ENCODE results near the gene DLEC1. TPM values are rescaled to one million over a fixed set of nuclear protein-coding genes. Genes with fewer than 3 reads are reported as not detected.

DLEC1 gene
- polyA plus RNA-seq, 4 donors, result 0.19 to 1.5 (median 0.85) TPM

GRCh38 chr3:38008971-38009580, 29.9 kb upstream of the DLEC1 start:
- Histone ChIP-seq H3K27ac (ENCODE audit: low read depth in 1 of 3, low read length in 2 of 3) (no peak overlapping the region), H3K9me3 (ENCODE audit: control insufficient read depth in 2 of 2, insufficient read depth in 1 of 2, low read depth in 1 of 2, low read length in 1 of 2) (no peaks in the 10 kb centered on the region), H3K4me1 (ENCODE audit: control insufficient read depth in 3 of 3, insufficient read depth in 2 of 3, low read depth in 1 of 3, low read length in 2 of 3) (peaks cover 0 to 16% (median 0%) of the 10 kb centered on the region in 3 donors), H3K4me3 (ENCODE audit: low read depth in 1 of 3, low read length in 3 of 3) (no peak overlapping the region), H3K36me3 (ENCODE audit: control insufficient read depth in 3 of 3, insufficient read depth in 2 of 3, low read depth in 1 of 3, low read length in 3 of 3) (peaks cover 6 to 75% (median 10%) of the 10 kb centered on the region in 3 donors), H3K27me3 (ENCODE audit: control insufficient read depth in 3 of 3, insufficient read depth in 3 of 3, low read length in 3 of 3) (no peaks in the 10 kb centered on the region)
- WGBS, 3 donors, result 83 to 86% (median 85%) methylated on average over 16 of the region's 16 CpGs
- DNase-seq (no peak), FAIRE-seq (no peak)

- no peak overlapping the region for H3K27ac ChIP-seq (ENCODE audit: low read depth in 1 of 3, low read length in 2 of 3)
- 69 to 89% (median 86%) methylated on average over 26 to 27 of the region's 27 CpGs for WGBS, 3 donors
- H3K4me1 ChIP-seq (ENCODE audit: control insufficient read depth in 3 of 3, insufficient read depth in 2 of 3, low read depth in 1 of 3, low read length in 2 of 3), result peaks cover 0 to 7% (median 0%) of the 10 kb centered on the region in 3 donors
- peak in 1 of 2 donors; percentile 54 for DNase-seq
- FAIRE-seq, result no peak
- no peak overlapping the region for H3K4me3 ChIP-seq (ENCODE audit: low read depth in 1 of 3, low read length in 3 of 3)
- peaks cover 6 to 66% (median 10%) of the 10 kb centered on the region in 3 donors for H3K36me3 ChIP-seq (ENCODE audit: control insufficient read depth in 3 of 3, insufficient read depth in 2 of 3, low read depth in 1 of 3, low read length in 3 of 3)
- no peaks in the 10 kb centered on the region for H3K27me3 ChIP-seq (ENCODE audit: control insufficient read depth in 3 of 3, insufficient read depth in 3 of 3, low read length in 3 of 3)
- H3K9me3 ChIP-seq (ENCODE audit: control insufficient read depth in 2 of 2, insufficient read depth in 1 of 2, low read depth in 1 of 2, low read length in 1 of 2), result no peaks in the 10 kb centered on the region
These were observed 29.0 kb upstream of the DLEC1 start for GRCh38 chr3:38009807-38010591.

GRCh38 chr3:38011111-38011510, 27.9 kb upstream of the DLEC1 start:
- Histone ChIP-seq H3K4me1 (ENCODE audit: control insufficient read depth in 3 of 3, insufficient read depth in 2 of 3, low read depth in 1 of 3, low read length in 2 of 3) (peaks cover 0 to 3% (median 0%) of the 10 kb centered on the region in 3 donors), H3K9me3 (ENCODE audit: control insufficient read depth in 2 of 2, insufficient read depth in 1 of 2, low read depth in 1 of 2, low read length in 1 of 2) (peaks cover 0 to 3% of the 10 kb centered on the region in 2 donors), H3K4me3 (ENCODE audit: low read depth in 1 of 3, low read length in 3 of 3) (no peak overlapping the region), H3K27ac (ENCODE audit: low read depth in 1 of 3, low read length in 2 of 3) (no peak overlapping the region), H3K27me3 (ENCODE audit: control insufficient read depth in 3 of 3, insufficient read depth in 3 of 3, low read length in 3 of 3) (no peaks in the 10 kb centered on the region), H3K36me3 (ENCODE audit: control insufficient read depth in 3 of 3, insufficient read depth in 2 of 3, low read depth in 1 of 3, low read length in 3 of 3) (peaks cover 8 to 61% (median 11%) of the 10 kb centered on the region in 3 donors)
- 92 to 95% (median 95%) methylated on average over 19 to 21 of the region's 21 CpGs for WGBS, 3 donors
- FAIRE-seq (no peak), DNase-seq (no peak)

DNA sequence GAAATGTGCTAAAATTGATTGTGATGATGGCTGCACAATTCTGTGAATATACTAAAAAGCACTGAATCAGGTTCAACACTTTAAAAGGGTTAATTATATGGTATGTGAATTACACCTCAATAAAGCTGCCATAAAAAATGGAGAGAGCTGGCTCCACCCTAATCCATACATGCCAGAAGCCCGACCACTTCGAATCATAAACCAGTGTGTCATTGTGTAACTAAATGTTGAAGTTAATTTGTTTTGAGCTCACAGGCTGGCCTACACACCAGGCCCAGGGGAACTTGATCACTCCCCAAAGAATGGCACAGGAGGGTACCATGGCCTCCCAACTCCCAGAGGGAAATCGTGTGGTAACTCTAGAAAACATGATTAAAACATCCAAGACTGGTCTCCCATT, 23.5 kb upstream of the DLEC1 start:
- H3K9me3 ChIP-seq (ENCODE audit: control insufficient read depth in 2 of 2, insufficient read depth in 1 of 2, low read depth in 1 of 2, low read length in 1 of 2), result peaks cover 0 to 6% of the 10 kb centered on the region in 2 donors
- no peak overlapping the region for H3K27ac ChIP-seq (ENCODE audit: low read depth in 1 of 3, low read length in 2 of 3)
- peaks cover 2 to 57% (median 7%) of the 10 kb centered on the region in 3 donors for H3K36me3 ChIP-seq (ENCODE audit: control insufficient read depth in 3 of 3, insufficient read depth in 2 of 3, low read depth in 1 of 3, low read length in 3 of 3)
- WGBS, 3 donors, result 15 to 62% (median 51%) methylated on average over 3 of the region's 3 CpGs
- no peaks in the 10 kb centered on the region for H3K27me3 ChIP-seq (ENCODE audit: control insufficient read depth in 3 of 3, insufficient read depth in 3 of 3, low read length in 3 of 3)
- no peak for FAIRE-seq
- no peak overlapping the region for H3K4me3 ChIP-seq (ENCODE audit: low read depth in 1 of 3, low read length in 3 of 3)
- H3K4me1 ChIP-seq (ENCODE audit: control insufficient read depth in 3 of 3, insufficient read depth in 2 of 3, low read depth in 1 of 3, low read length in 2 of 3), result peaks cover 0 to 13% (median 0%) of the 10 kb centered on the region in 3 donors
- peak in 1 of 2 donors; percentile 74 for DNase-seq

DNA sequence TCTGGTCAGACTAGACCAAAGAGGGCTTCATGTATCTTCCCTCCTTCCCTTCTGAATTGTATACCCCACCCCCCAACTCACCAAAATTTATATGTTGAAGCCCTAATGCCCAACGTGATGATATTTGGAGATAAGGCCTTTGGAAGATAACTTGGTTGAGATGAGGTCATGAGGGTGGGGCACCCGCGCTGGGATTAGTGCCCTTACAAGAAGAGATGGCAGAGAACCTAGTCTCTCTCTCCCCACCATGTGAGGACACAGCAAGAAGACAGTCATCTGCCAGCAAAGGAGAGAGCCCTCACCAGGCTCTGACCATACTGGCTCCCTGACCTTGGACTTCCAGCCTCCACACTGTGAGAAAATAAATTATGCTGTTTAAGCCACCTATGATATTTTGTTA, 23.0 kb upstream of the DLEC1 start:
- DNase-seq, result no peak
- no peak overlapping the region for H3K4me3 ChIP-seq (ENCODE audit: low read depth in 1 of 3, low read length in 3 of 3)
- no peak overlapping the region for H3K27ac ChIP-seq (ENCODE audit: low read depth in 1 of 3, low read length in 2 of 3)
- FAIRE-seq, result no peak
- H3K27me3 ChIP-seq (ENCODE audit: control insufficient read depth in 3 of 3, insufficient read depth in 3 of 3, low read length in 3 of 3), result no peaks in the 10 kb centered on the region
- H3K36me3 ChIP-seq (ENCODE audit: control insufficient read depth in 3 of 3, insufficient read depth in 2 of 3, low read depth in 1 of 3, low read length in 3 of 3), result peaks cover 2 to 52% (median 7%) of the 10 kb centered on the region in 3 donors
- peaks cover 0 to 13% (median 0%) of the 10 kb centered on the region in 3 donors for H3K4me1 ChIP-seq (ENCODE audit: control insufficient read depth in 3 of 3, insufficient read depth in 2 of 3, low read depth in 1 of 3, low read length in 2 of 3)
- H3K9me3 ChIP-seq (ENCODE audit: control insufficient read depth in 2 of 2, insufficient read depth in 1 of 2, low read depth in 1 of 2, low read length in 1 of 2), result peaks cover 0 to 6% of the 10 kb centered on the region in 2 donors
- WGBS, 3 donors, result 72 to 87% (median 76%) methylated on average over 3 of the region's 3 CpGs

DNA sequence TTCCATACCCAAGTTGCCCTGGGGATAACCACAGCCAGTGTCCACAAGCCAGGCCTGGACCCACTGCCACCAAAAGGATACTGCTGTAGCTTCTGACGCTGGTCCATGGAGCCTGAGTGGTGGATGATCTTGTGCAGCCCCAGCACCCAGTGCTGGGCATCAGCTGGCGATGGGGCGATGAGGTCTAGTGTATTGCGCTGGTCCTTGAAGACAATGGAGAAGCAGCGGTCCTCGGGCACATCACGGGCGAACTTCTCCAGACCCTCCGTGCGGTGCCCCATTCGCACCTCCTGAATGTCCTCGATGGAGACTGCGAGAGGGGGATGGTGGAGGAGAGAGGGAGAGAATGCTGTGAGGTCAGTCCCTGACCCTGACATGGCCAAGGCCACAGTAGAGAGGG, 22.6 kb upstream of the DLEC1 start:
- Histone ChIP-seq H3K4me1 (ENCODE audit: control insufficient read depth in 3 of 3, insufficient read depth in 2 of 3, low read depth in 1 of 3, low read length in 2 of 3) (peaks cover 0 to 13% (median 0%) of the 10 kb centered on the region in 3 donors), H3K27ac (ENCODE audit: low read depth in 1 of 3, low read length in 2 of 3) (no peak overlapping the region), H3K9me3 (ENCODE audit: control insufficient read depth in 2 of 2, insufficient read depth in 1 of 2, low read depth in 1 of 2, low read length in 1 of 2) (peaks cover 0 to 6% of the 10 kb centered on the region in 2 donors), H3K4me3 (ENCODE audit: low read depth in 1 of 3, low read length in 3 of 3) (no peak overlapping the region), H3K36me3 (ENCODE audit: control insufficient read depth in 3 of 3, insufficient read depth in 2 of 3, low read depth in 1 of 3, low read length in 3 of 3) (peaks cover 2 to 49% (median 7%) of the 10 kb centered on the region in 3 donors), H3K27me3 (ENCODE audit: control insufficient read depth in 3 of 3, insufficient read depth in 3 of 3, low read length in 3 of 3) (no peaks in the 10 kb centered on the region)
- no peak for FAIRE-seq
- no peak for DNase-seq
- WGBS, 3 donors, result 98 to 99% (median 98%) methylated on average over 13 of the region's 13 CpGs

GRCh38 chr3:38016847-38017444, 22.1 kb upstream of the DLEC1 start:
- FAIRE-seq (no peak), DNase-seq (no peak)
- Histone ChIP-seq H3K27ac (ENCODE audit: low read depth in 1 of 3, low read length in 2 of 3) (no peak overlapping the region), H3K36me3 (ENCODE audit: control insufficient read depth in 3 of 3, insufficient read depth in 2 of 3, low read depth in 1 of 3, low read length in 3 of 3) (peaks cover 2 to 49% (median 7%) of the 10 kb centered on the region in 3 donors), H3K4me1 (ENCODE audit: control insufficient read depth in 3 of 3, insufficient read depth in 2 of 3, low read depth in 1 of 3, low read length in 2 of 3) (peaks cover 0 to 13% (median 0%) of the 10 kb centered on the region in 3 donors), H3K9me3 (ENCODE audit: control insufficient read depth in 2 of 2, insufficient read depth in 1 of 2, low read depth in 1 of 2, low read length in 1 of 2) (peaks cover 0 to 6% of the 10 kb centered on the region in 2 donors), H3K4me3 (ENCODE audit: low read depth in 1 of 3, low read length in 3 of 3) (no peak overlapping the region), H3K27me3 (ENCODE audit: control insufficient read depth in 3 of 3, insufficient read depth in 3 of 3, low read length in 3 of 3) (no peaks in the 10 kb centered on the region)
- WGBS, 3 donors, result 76 to 84% (median 80%) methylated on average over 6 of the region's 6 CpGs
